DLD1 (cell line): ENCODE data around the gene CARNS1.

Experiments
- in situ Hi-C: cut with HindIII; loops from 2 replicates; pipeline ENCODE4 v1.10.0; 2017; ENCODE audit warnings: low sequenced_read_pairs

The CARNS1 gene

GRCh38 chr11:67415501-67416304 is at the start of gene CARNS1:
Gene CARNS1 (plus strand): TSS chr11:67415678. CDS start chr11:67416200, 522 bp downstream.
- in situ Hi-C loops = no loop called here

DNA sequence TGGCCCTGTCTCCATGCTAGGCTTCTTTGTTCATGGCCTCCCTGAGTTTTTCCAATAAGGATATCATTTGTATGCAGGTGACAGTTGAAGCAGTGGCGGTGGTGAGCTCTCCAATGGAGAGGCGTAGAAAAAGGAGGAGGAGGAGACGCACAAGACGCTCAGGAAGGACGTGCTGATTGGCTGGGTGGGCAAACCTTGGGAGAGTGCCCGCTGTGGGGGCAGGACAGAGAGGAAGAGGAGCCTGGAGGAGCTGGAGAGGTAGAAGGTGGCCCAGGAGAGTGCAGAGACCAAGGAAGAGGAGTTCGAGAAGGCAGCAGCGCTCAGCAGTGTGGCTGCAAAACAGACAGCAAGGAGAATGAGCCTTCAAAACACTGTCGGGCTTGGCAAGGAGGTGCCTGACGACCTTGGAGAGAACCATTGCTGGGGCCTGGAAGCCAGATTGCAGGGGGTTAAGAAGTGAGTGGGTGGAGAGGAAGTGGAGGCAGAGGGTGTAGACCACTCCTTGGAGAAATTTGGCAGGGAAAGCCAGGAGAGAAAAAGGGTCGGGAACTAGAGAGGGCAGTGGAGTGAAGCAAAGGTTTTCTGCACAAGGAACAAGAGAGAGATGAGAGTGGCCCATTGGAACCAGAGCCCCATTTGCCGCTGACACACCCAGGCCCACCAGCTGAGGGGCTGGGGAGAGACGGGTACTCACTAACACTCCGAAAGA is 49.6 kb upstream of the CARNS1 start:
- in situ Hi-C loops = no loop called here

DNA sequence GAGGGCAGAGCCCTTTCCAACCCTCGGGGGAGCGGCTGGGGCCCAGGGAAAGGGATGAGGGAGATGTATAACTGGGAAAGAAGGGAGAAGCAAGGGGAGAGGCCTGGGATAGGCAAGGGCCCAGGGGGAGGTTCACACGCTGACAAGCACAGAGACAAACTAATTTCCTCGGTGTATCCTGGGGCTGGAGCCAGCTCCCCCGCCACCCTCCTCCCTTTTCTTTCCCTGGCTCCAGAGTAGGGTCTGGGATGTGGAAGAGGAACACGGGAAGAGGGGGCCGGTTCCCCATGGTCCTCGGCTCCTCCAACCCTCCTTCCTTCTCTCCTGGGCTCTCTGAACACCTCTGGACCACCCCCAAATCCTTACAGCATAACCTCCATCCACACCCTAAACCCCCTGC is 48.9 kb upstream of the CARNS1 start:
- in situ Hi-C loops = no loop called here

GRCh38 chr11:67366961-67367760 is 48.3 kb upstream of the CARNS1 start:
- in situ Hi-C loops = no loop called here

DNA sequence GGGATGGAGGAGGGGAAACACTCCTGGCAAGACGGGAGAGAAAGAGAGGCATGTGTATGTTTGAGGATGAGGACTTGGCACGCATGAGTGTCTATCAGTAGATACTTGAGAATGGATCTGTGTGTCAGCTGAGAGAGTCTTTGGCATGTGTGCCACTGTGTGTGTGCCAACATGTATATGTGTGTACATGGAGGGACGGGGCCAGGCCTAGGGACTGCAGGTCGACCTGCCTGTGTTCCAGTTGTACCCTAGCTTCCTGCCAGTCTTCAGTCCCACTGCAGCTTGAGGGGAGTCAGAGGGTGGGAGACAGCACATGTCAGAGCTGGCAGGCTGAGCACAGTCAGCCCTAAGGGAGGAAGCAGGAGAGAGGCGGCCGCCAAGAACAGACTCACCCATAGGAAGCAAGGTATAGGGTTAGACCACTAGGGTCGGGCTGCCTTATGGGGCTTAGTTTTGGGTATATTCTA is 47.7 kb upstream of the CARNS1 start:
- in situ Hi-C loops = no loop called here

DNA sequence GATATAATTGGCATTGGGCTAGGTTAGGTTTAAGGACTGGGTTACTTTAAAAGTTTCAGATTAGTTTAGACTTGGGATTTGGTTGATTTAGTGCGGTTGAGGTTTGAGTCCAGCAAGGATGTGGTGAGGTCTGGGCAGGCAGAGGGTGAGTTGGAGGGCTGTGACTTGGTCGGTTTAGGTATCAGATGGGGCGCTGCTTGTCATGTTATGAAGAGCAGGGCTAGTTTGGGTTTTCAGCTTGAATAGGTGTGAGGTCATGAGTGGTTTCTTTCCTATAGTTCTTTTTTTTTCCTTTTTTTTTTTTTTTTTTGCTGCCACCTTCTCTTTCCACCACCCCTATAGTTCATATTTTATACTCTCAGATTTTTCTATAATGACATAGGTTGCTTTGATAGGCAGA is 46.9 kb upstream of the CARNS1 start:
- in situ Hi-C loops = no loop called here

- in situ Hi-C loops = no loop called here
Measured at GRCh38 chr11:67369275-67369674, 46.2 kb upstream of the CARNS1 start.

DNA sequence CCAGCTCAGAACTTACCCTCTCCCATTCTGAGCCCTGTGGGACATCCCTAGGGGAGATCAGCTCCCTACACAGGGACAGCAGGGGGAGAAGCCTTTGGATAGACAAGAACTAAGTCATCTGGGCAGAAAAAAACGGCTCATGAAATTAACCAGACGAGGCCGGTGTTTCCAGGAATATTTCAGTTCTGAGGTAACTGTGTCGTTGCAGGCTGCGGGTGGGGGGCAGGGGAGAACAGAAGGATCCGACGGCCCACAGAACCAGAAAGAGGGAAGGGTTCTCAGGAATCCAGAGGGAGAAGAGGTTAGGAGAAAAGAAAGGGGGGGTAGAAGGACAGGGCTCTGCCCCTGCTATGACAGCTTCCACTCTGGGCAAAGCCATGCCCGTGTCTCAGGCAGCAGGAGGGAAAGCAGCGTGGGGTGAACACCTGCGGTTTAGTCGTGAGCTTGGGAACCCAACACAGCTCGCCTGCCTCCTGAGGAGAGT is 45.6 kb upstream of the CARNS1 start:
- in situ Hi-C loops = no loop called here

GRCh38 chr11:67370351-67371076 is 45.0 kb upstream of the CARNS1 start:
- in situ Hi-C loops = no loop called here

GRCh38 chr11:67371189-67371910 is 44.1 kb upstream of the CARNS1 start:
- in situ Hi-C loops = no loop called here

GRCh38 chr11:67371911-67372320 is 43.6 kb upstream of the CARNS1 start:
- in situ Hi-C loops = no loop called here

DNA sequence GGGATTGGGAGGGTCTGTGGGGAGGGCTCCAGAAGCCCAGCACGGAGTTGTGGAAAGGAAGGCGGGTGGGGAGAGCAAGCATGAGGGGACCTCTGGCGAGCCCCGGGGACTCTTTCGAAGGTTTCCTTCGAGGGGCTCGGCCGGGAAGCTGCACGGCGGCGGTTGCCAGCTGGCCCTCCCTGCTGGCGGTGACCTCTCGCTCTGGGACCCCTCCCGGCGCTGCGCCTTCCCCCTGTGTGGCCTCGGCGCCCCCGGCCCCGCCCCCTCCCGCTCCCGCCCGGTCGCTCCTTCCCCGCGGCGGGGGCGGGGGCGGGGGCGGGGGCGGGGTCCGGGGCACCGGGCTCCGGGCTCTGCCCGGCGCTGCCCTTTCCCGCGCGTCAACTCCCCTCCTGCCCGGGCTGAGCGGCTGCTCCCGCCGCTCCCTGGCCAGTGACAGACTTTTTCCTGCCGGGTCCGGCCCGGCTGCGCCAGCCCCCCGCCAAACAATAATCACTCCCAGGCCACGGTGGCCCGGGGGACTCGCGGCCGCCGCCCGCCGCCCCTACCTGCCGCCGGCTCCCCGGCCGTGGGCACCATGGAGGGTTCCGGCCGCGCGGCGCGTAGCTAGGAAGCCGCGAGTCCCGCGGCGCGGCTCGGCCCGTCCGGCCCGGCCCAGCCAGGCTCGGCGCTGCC is 43.0 kb upstream of the CARNS1 start:
- in situ Hi-C loops = no loop called here

DNA sequence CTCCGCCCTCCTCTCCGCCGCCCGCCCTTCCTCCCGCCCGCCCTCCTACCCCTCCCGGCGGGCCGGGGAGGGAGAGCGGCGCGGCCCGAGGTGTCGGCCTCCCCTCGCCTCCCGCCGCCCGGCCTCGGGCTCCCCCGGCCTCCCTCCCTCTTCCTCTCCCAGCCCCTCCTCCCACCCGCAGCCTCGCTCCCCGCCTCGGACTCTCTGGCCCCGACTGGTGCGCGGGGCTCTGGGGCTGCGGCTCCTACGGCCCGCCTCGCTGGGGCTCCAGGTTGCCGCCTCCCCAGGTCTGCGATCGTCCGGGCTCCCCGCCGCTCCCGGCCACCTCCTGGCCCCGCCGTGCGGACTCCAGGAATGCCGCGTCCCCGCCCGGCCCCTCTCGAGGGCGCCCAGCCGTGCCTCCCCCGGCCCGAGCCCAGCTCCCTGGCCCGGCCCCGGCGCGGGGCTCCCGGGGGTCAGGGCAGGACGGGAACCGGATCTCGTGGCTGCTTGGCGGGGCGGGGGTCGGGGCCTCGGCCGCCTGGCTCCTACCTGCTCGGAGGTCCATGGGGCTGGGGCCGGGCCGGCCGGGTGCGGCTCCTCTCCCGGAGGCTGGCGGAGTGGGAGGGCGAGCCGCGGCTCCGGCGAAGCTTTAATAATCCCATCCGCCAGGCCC is 42.4 kb upstream of the CARNS1 start, which contains the start of gene CLCF1:
Gene CLCF1, minus strand, starts transcription at position 606 of the 655 bp plus-strand sequence. Its CDS starts 59 bp downstream, at position 547.
- in situ Hi-C loops = no loop called here

DNA sequence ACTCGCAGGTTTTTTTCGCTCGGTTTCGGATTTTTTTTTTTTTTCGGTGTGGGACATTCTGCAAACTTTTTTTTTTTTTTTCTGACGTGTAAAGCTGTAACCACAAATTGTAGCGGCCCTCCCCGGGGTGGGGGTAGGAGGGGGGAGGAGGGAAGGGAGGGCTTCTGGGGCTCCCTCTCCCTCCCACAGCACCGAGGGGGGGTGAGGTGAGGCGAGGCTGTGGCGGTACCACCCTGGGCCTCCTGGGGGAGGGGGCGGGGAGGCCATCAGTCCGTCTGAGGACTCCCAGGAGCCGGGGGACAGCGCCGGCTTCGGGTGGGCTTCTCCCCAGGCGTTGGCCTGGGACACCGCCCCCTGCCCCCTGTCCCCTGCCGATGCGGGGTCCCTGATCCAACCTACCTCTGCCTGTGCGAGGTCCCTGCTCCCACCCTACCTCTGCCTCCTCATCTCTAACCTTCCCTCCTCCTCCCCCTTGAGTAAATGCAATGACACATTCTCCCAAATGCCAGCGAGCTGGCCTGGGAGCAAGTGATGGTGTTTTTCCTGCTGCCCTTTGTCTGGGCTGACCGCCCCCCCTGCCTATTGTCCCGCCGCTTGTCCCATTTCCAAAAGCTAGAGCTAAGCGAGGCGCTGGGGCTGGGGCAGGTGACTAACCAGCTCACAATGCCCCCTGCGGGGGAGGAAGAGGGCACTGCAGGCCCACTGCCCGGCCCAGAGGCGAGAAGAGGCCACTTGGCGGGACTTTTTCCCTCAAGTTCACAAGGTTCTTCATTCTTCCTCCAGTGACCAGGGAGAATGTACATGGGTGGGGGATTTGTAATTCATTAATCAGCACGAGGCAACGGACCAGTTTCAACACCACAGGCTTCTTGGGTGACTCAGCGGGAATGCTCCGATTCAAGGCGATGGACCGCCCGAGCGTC is 41.6 kb upstream of the CARNS1 start:
- in situ Hi-C loops = no loop called here

GRCh38 chr11:67374571-67375281 is 40.8 kb upstream of the CARNS1 start:
- in situ Hi-C loops = no loop called here

DNA sequence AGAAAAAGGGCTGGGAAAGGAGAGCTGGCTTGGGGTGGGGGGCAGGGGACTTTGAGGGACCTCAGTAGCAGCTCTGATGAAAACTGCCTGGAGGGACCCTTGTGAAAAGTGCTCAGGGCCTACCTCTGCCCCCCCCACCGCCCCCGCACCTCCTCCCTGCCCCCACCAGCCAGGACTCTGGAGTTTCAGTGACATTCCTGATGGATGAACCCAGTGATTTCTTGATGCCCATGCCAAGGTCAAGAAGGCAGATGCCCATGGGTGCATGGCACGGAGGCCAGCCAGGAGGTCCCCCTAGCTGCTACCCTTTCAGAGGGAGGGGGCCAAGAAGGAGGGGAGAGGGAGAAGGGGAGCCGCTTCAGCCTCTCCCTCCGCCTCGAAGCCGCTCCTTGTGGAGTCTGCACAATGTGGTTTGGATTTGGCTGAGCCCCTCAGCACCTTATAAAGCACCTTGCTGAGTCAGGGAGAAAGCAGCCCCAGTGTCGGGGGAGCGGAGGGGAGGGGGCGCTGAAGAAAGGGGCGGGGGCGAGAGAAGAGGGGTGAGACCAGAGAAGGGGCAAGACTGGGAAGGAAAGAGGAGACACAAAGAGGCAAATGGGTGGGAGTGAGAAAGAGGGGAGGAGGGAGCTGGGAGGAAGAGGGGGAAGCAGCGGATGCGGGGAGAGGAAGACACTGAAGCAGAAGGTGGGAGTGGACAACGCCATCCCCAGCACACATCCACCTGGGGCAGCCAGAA is 40.0 kb upstream of the CARNS1 start:
- in situ Hi-C loops = no loop called here
